HEK293 (cell line): ENCODE measurements around the gene KLHDC10.
A peak's percentile ranks its signal among the peaks of the same experiment; 100 is the strongest.

Experiments used
- CTCF ChIA-PET: fragments of 350-600 bp; formaldehyde crosslinking; extraction: SDS; loops from one replicate; lab custom pipeline; 2021; ENCODE audit warnings: antibody characterized with exemption; lab: Yijun Ruan, JAX
- POLR2A ChIA-PET: fragments of 300-600 bp; formaldehyde crosslinking; extraction: SDS; loops from one replicate; lab custom pipeline; 2020; ENCODE audit warnings: antibody characterized with exemption, inconsistent platforms; lab: Yijun Ruan, JAX
- H3K27ac ChIP-seq: fragments of 200-500 bp; sonication (Bioruptor generic); 2 replicates; pipeline ENCODE4 v1.5.1; 2014; ENCODE audit warnings: low read depth, low read length, control low read depth, inconsistent platforms; ENCODE audit errors: extremely low read depth
- H3K36me3 ChIP-seq, 2 experiments: fragments of 200-500 bp in 1 of 2; sonication (Bioruptor generic) in 1 of 2; 1 replicate in 1 of 2; 2 replicates in 1 of 2; pipeline ENCODE4 v1.5.1; 2014 to 2017; ENCODE audit warnings: inconsistent platforms in 2 of 2, low read length in 2 of 2; ENCODE audit not compliant: control insufficient read depth in 2 of 2, insufficient read depth in 1 of 2
- H3K4me1 ChIP-seq: fragments of 200-500 bp; sonication (Bioruptor generic); 2 replicates; pipeline ENCODE4 v1.5.1; 2014; ENCODE audit warnings: mild to moderate bottlenecking, low read length, inconsistent platforms; ENCODE audit not compliant: control insufficient read depth, insufficient read depth
- H3K4me3 ChIP-seq: 2 replicates; pipeline ENCODE4 v1.5.1; 2011; ENCODE audit warnings: low read depth, mild to moderate bottlenecking, control low read depth, low read length, moderate library complexity
- H3K9me3 ChIP-seq: fragments of 200-500 bp; sonication (Bioruptor generic); 2 replicates; pipeline ENCODE4 v1.5.1; 2014; ENCODE audit warnings: low read depth, low read length, inconsistent platforms; ENCODE audit not compliant: control insufficient read depth, insufficient read depth
- HOXA7 ChIP-seq: sonication (generic); formaldehyde crosslinking; IDR thresholded peaks from 2 replicates; pipeline ENCODE4 v1.8.1; 2022; ENCODE audit warnings: missing genetic modification reagents, borderline replicate concordance
- KLF8 ChIP-seq: fragments of 450-650 bp; formaldehyde crosslinking; IDR thresholded peaks from 2 replicates; pipeline ENCODE4 v1.5.1; 2016; ENCODE audit warnings: missing biosample characterization, missing genetic modification characterization
- PRDM1 ChIP-seq: fragments of 450-650 bp; formaldehyde crosslinking; IDR thresholded peaks from 2 replicates; pipeline ENCODE4; 2016; ENCODE audit warnings: missing biosample characterization, missing genetic modification characterization
- SALL2 ChIP-seq: fragments of 450-650 bp; formaldehyde crosslinking; IDR thresholded peaks from 2 replicates; pipeline ENCODE4 v1.5.0; 2017; ENCODE audit warnings: missing biosample characterization, mild to moderate bottlenecking, missing genetic modification characterization, borderline replicate concordance
- TCF7L2 ChIP-seq: IDR thresholded peaks from 2 replicates; pipeline ENCODE4 v1.6.1; 2011; ENCODE audit warnings: low read depth, mild to moderate bottlenecking, inconsistent platforms, low read length, moderate library complexity, borderline replicate concordance
- ZBTB48 ChIP-seq: fragments of 450-650 bp; formaldehyde crosslinking; IDR thresholded peaks from 2 replicates; pipeline ENCODE4 v1.5.1; 2016; ENCODE audit warnings: missing biosample characterization, missing genetic modification characterization
- ZFHX2 ChIP-seq: fragments of 450-650 bp; formaldehyde crosslinking; conservative IDR thresholded peaks from 2 replicates; pipeline ENCODE4 v1.5.1; 2016; ENCODE audit warnings: missing biosample characterization, missing genetic modification characterization
- ZNF112 ChIP-seq: fragments of 450-650 bp; formaldehyde crosslinking; IDR thresholded peaks from 2 replicates; pipeline ENCODE4 v1.5.0; 2017; ENCODE audit warnings: missing biosample characterization, missing genetic modification characterization
- ZNF121 ChIP-seq: fragments of 450-650 bp; formaldehyde crosslinking; IDR thresholded peaks from 2 replicates; pipeline ENCODE4 v1.5.1; 2016; ENCODE audit warnings: missing biosample characterization, missing genetic modification characterization
- ZNF184 ChIP-seq: fragments of 450-650 bp; IDR thresholded peaks from 2 replicates; pipeline ENCODE4 v1.5.1; 2018; ENCODE audit warnings: missing biosample characterization, mild to moderate bottlenecking, missing genetic modification characterization
- ZNF2 ChIP-seq: fragments of 450-650 bp; formaldehyde crosslinking; IDR thresholded peaks from 2 replicates; pipeline ENCODE4 v1.5.1; 2016; ENCODE audit warnings: missing biosample characterization, missing genetic modification characterization
- ZNF266 ChIP-seq: fragments of 450-650 bp; formaldehyde crosslinking; IDR thresholded peaks from 2 replicates; pipeline ENCODE4 v1.5.1; 2016; ENCODE audit warnings: missing biosample characterization, missing genetic modification characterization, low read depth
- ZNF354C ChIP-seq: fragments of 450-650 bp; formaldehyde crosslinking; IDR thresholded peaks from 2 replicates; pipeline ENCODE4 v1.5.1; 2016; ENCODE audit warnings: missing biosample characterization, missing genetic modification characterization, low read depth, borderline replicate concordance
- ZNF514 ChIP-seq: fragments of 450-650 bp; formaldehyde crosslinking; IDR thresholded peaks from 2 replicates; pipeline ENCODE4 v1.5.1; 2016; ENCODE audit warnings: missing biosample characterization, missing genetic modification characterization
- ZNF548 ChIP-seq: fragments of 450-650 bp; formaldehyde crosslinking; IDR thresholded peaks from 2 replicates; pipeline ENCODE4 v1.5.1; 2016; ENCODE audit warnings: missing biosample characterization, missing genetic modification characterization
- ZNF561 ChIP-seq: fragments of 450-650 bp; IDR thresholded peaks from 2 replicates; pipeline ENCODE4 v1.5.1; 2018; ENCODE audit warnings: missing biosample characterization, missing genetic modification characterization, borderline replicate concordance
- ZNF654 ChIP-seq: fragments of 450-650 bp; formaldehyde crosslinking; IDR thresholded peaks from 2 replicates; pipeline ENCODE4 v1.5.1; 2016; ENCODE audit warnings: low read depth, missing biosample characterization, missing genetic modification characterization
- ZNF843 ChIP-seq: fragments of 450-650 bp; formaldehyde crosslinking; IDR thresholded peaks from 2 replicates; pipeline ENCODE4 v1.5.1; 2016; ENCODE audit warnings: missing biosample characterization, missing genetic modification characterization
- ZSCAN30 ChIP-seq: fragments of 450-650 bp; IDR thresholded peaks from 2 replicates; pipeline ENCODE4 v1.5.1; 2018; ENCODE audit warnings: missing biosample characterization, mild to moderate bottlenecking, missing genetic modification characterization, moderate library complexity
- TF ChIP-seq, protein P1 (sequence below): fragments of 450-650 bp; formaldehyde crosslinking; IDR thresholded peaks from 2 replicates; pipeline ENCODE4 v1.5.1; 2016; ENCODE audit warnings: missing biosample characterization, missing genetic modification characterization
- TF ChIP-seq, protein P2 (sequence below): fragments of 450-650 bp; formaldehyde crosslinking; IDR thresholded peaks from 2 replicates; pipeline ENCODE4 v1.5.1; 2016; ENCODE audit warnings: missing biosample characterization, missing genetic modification characterization
- TF ChIP-seq, protein P3 (sequence below): fragments of 450-650 bp; formaldehyde crosslinking; IDR thresholded peaks from 2 replicates; pipeline ENCODE4 v1.5.1; 2016; ENCODE audit warnings: missing biosample characterization, missing genetic modification characterization
- TF ChIP-seq, protein P4 (sequence below): fragments of 450-650 bp; formaldehyde crosslinking; IDR thresholded peaks from 2 replicates; pipeline ENCODE4 v1.5.1; 2017; ENCODE audit warnings: missing biosample characterization, missing genetic modification characterization

KLHDC10 gene

DNA sequence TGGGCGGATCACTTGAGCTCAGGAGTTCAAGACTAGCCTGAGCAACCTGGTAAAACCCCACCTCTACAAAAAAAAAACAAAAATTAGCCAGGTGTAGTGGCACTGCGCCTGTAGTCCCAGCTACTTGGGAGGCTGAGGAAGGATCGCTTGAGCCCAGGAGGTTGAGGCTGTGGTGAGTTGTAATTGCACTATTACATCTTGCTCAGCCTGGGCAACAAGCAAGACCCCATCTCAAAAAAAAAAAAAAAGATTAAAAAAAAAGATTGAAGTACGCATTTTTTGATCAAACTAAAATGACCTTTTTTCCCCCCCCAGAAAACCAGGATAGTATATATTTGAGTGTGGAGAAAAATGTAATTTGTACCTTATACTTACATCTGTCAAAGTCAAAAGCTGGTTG lies 29.8 kb upstream of the KLHDC10 start:
- no peaks in the 10 kb centered on the region for H3K9me3 ChIP-seq
- no peak overlapping the region for H3K4me3 ChIP-seq
- no peaks in the 10 kb centered on the region for H3K4me1 ChIP-seq
- ChIA-PET CTCF (interaction anchor here (0.6 to 0.7 kb wide), 4 partner anchors 9 to 718 kb away, joined by 4 to 8 read pairs (median 7); no protein-coding TSS in a partner anchor), POLR2A (no interaction called here)
- peaks cover 46 to 70% of the 10 kb centered on the region in 2 experiments for H3K36me3 ChIP-seq
- TF ChIP-seq TCF7L2 (no peak), ZNF121 (tag by site-specific recombination) (0 out of 2 replicates have a peak, but pooled peaks have one; percentile 19)
- no peak overlapping the region for H3K27ac ChIP-seq

DNA sequence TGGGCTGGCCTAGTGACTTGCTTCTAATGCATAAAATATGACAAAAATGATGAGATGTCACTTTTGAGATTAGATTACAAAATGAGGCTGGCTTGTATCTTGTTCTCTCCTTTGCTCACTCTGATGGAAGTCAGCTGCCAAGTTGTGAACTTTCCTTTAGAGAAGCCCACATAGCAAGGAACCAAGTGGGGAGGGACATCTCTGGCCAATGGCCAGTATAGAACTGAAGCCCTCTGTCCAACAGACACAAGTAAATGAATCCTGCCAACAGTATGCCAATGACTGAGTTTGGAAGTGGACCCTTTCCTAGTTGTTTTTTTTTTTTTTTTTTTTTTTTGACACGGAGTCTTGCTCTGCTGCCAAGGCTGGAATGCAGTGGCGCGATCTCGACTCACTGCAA lies 22.5 kb upstream of the KLHDC10 start:
- TF ChIP-seq ZNF184 (tag by site-specific recombination) = no peak
- TF ChIP-seq ZNF266 = no peak
- TF ChIP-seq ZNF121 (tag by site-specific recombination) = no peak
- no peak for TF ChIP-seq HOXA7 (CRISPR knock-in tag)
- TF ChIP-seq ZNF843 (tag by site-specific recombination) = no peak
- no peak for TF ChIP-seq ZNF561 (tag by site-specific recombination)
- no peak for TF ChIP-seq ZSCAN30
- no peak for TF ChIP-seq PRDM1 (tag by site-specific recombination)
- TF ChIP-seq ZNF654 (tag by site-specific recombination) = no peak
- TF ChIP-seq KLF8 (tag by site-specific recombination) = no peak
- TF ChIP-seq, protein P1, sequence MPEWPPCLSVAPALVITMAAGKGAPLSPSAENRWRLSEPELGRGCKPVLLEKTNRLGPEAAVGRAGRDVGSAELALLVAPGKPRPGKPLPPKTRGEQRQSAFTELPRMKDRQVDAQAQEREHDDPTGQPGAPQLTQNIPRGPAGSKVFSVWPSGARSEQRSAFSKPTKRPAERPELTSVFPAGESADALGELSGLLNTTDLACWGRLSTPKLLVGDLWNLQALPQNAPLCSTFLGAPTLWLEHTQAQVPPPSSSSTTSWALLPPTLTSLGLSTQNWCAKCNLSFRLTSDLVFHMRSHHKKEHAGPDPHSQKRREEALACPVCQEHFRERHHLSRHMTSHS = no peak
- no peak for TF ChIP-seq ZNF112 (tag by site-specific recombination)
- Histone ChIP-seq H3K36me3 (peaks cover 6 to 30% of the 10 kb centered on the region in 2 experiments; a peak in 2 of 3 replicates), H3K4me3 (no peak overlapping the region), H3K4me1 (0 out of 2 replicates have a peak, but pooled peaks cover 3% of the 10 kb centered on the region), H3K9me3 (no peaks in the 10 kb centered on the region), H3K27ac (no peak overlapping the region)
- ChIA-PET POLR2A (interaction anchor here (0.6 kb wide), 1 partner anchor 13 kb away, joined by 3 read pairs; no protein-coding TSS in a partner anchor), CTCF (no interaction called here)

DNA sequence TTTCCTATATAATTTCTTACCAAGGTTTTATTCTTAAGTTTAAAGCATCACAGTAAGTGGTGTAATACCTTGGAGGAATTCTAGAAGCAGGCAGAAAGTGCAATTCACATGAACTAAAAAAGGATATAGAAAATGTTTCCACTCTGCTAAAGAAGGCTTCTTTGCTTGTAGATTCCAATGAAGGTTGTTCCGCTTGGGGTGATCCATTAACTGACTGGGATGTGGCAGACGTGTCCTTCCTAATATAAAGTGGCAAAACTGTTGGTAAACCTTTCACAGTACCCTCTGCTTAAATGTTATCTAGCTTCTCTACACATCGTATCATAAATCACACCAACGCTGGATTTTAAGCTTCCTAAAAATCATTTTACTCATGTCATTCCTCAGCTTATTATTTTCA lies 21.4 kb upstream of the KLHDC10 start:
- H3K36me3 ChIP-seq = peaks cover 6 to 25% of the 10 kb centered on the region in 2 experiments; a peak in 2 of 3 replicates
- CTCF ChIA-PET = no interaction called here
- TF ChIP-seq ZFHX2 (tag by site-specific recombination) (no peak), ZNF843 (tag by site-specific recombination) (no peak), ZNF2 (tag by site-specific recombination) (no peak), ZSCAN30 (no peak), ZNF354C (tag by site-specific recombination) (no peak), SALL2 (tag by site-specific recombination) (no peak), ZNF548 (tag by site-specific recombination) (no peak), ZNF514 (tag by site-specific recombination) (no peak), ZBTB48 (tag by site-specific recombination) (no peak)
- TF ChIP-seq, protein P2, sequence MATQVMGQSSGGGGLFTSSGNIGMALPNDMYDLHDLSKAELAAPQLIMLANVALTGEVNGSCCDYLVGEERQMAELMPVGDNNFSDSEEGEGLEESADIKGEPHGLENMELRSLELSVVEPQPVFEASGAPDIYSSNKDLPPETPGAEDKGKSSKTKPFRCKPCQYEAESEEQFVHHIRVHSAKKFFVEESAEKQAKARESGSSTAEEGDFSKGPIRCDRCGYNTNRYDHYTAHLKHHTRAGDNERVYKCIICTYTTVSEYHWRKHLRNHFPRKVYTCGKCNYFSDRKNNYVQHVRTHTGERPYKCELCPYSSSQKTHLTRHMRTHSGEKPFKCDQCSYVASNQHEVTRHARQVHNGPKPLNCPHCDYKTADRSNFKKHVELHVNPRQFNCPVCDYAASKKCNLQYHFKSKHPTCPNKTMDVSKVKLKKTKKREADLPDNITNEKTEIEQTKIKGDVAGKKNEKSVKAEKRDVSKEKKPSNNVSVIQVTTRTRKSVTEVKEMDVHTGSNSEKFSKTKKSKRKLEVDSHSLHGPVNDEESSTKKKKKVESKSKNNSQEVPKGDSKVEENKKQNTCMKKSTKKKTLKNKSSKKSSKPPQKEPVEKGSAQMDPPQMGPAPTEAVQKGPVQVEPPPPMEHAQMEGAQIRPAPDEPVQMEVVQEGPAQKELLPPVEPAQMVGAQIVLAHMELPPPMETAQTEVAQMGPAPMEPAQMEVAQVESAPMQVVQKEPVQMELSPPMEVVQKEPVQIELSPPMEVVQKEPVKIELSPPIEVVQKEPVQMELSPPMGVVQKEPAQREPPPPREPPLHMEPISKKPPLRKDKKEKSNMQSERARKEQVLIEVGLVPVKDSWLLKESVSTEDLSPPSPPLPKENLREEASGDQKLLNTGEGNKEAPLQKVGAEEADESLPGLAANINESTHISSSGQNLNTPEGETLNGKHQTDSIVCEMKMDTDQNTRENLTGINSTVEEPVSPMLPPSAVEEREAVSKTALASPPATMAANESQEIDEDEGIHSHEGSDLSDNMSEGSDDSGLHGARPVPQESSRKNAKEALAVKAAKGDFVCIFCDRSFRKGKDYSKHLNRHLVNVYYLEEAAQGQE (tag by site-specific recombination) = no peak
- TF ChIP-seq, protein P3, sequence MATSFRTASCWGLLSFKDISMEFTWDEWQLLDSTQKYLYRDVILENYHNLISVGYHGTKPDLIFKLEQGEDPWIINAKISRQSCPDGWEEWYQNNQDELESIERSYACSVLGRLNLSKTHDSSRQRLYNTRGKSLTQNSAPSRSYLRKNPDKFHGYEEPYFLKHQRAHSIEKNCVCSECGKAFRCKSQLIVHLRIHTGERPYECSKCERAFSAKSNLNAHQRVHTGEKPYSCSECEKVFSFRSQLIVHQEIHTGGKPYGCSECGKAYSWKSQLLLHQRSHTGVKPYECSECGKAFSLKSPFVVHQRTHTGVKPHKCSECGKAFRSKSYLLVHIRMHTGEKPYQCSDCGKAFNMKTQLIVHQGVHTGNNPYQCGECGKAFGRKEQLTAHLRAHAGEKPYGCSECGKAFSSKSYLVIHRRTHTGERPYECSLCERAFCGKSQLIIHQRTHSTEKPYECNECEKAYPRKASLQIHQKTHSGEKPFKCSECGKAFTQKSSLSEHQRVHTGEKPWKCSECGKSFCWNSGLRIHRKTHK (tag by site-specific recombination) = no peak
- TF ChIP-seq, protein P4, sequence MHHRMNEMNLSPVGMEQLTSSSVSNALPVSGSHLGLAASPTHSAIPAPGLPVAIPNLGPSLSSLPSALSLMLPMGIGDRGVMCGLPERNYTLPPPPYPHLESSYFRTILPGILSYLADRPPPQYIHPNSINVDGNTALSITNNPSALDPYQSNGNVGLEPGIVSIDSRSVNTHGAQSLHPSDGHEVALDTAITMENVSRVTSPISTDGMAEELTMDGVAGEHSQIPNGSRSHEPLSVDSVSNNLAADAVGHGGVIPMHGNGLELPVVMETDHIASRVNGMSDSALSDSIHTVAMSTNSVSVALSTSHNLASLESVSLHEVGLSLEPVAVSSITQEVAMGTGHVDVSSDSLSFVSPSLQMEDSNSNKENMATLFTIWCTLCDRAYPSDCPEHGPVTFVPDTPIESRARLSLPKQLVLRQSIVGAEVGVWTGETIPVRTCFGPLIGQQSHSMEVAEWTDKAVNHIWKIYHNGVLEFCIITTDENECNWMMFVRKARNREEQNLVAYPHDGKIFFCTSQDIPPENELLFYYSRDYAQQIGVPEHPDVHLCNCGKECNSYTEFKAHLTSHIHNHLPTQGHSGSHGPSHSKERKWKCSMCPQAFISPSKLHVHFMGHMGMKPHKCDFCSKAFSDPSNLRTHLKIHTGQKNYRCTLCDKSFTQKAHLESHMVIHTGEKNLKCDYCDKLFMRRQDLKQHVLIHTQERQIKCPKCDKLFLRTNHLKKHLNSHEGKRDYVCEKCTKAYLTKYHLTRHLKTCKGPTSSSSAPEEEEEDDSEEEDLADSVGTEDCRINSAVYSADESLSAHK (tag by site-specific recombination) = no peak
- H3K4me3 ChIP-seq = no peak overlapping the region
- H3K27ac ChIP-seq = no peak overlapping the region
- 0 out of 2 replicates have a peak, but pooled peaks cover 3% of the 10 kb centered on the region for H3K4me1 ChIP-seq
- no peaks in the 10 kb centered on the region for H3K9me3 ChIP-seq
- POLR2A ChIA-PET = no interaction called here
